IPS-NIHi7 (cell line): ENCODE results near the gene TMEM171.

Experiments
- DNase-seq: peaks from one replicate; pipeline ENCODE4 v3.0.0; 2012; ENCODE audit warnings: mixed read lengths; ENCODE audit errors: extremely low spot score

The TMEM171 gene

DNA sequence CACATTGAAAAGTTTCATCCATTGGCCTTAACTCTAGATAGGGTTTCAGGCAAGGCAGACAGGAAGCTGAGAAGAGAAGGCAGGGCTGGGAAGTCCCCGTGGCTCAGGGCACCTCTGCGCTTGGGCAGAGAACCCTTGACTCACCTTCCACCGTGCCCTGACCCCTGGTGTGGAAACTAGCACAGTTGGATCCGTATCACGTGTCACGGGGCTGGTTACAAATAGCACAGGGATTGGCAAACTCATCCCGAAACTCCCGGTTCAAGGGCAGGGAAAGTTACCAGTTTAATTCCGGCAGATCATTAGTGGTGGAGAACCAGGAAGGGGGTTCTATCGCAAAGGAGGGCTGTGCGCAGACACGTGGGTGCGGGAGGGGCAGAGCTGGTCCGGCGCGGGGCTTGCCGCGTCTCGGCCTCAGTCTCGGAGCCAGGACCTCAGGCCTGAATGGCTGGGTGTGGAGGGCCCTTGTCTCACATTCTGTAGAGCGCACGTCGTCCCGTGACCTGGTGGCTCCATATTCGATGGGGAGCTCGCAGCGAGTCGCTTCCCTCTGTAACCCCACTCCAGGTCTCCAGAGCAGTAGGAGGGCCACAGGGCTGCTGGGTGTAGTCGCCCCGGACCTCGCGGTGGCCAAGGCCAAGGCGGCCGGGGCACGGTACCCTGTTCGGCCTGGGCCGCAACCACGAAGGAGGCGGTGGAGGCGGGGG lies 771 bp upstream of the TMEM171 start:
- peak; percentile 54 for DNase-seq

DNA sequence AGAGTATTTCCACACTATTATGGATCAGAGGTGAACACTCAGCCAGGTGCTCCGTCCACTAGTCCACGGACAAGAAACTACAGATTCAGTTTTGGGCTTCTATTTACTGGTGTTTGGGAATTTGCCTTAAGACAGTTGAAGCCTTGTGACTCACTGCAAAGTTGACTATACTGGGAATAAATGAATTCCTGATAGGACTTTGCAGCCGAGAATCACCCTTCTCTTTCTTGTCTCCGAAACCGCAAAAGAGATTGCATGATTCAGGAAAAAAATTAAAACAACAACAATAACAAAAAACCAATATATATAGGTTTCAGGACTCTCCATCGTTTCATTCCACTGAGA lies 716 bp downstream of the TMEM171 start:
- DNase-seq: no peak

DNA sequence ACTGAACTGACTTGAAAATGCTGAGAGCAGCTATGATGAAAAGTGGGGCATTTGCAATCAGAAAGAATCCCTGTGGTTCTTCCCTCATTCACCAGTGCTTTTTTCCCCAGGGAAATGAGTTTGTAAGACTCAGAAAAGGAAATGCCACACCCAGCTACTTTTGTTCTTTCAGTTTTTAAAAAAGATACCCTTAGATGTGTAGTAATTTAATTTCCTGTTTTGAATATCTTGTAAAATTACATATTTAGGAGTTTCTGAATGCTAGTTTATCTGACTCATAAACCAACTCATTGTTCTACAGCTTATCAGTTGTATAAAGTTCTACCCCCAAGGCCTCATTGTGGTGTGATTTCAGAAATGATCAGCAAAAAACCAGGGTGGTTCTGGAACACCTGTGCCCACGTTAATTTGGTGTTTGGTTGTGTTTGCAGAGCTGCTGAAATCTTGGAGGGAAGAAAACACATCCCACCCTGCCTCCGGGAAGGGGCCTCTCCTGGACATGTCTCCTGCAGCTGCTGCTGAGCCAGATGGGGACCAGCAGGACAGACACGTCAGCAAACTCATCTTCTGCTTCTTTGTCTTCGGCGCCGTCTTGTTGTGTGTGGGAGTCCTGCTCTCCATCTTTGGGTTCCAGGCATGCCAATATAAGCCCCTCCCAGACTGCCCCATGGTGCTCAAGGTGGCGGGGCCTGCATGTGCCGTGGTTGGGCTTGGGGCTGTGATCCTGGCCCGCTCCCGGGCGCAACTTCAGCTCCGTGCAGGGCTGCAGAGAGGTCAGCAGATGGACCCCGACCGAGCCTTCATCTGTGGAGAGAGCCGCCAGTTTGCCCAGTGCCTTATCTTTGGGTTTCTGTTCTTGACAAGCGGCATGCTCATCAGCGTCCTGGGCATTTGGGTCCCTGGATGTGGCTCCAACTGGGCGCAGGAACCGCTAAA lies 2.8 kb downstream of the TMEM171 start:
- DNase-seq: peak; percentile 46

DNA sequence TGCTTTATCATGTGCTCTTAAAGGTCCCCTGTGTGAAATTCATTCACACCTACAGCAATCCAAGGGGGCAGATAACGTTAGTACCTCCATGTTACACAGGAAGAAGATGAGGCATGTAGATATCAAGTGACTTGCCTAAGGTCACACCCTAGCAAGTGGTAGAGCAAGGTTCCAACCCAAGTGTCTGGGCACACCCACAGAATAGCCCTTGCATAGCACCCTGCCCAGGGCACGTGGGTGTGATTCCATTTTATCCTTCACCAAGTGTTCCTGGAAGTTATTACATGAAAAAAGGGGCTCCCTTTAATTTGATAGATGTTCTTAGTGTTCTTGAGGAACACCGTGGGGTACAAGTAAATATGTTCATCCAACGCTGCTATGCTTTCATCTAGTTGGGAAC lies 4.9 kb downstream of the TMEM171 start:
- DNase-seq: no peak

DNA sequence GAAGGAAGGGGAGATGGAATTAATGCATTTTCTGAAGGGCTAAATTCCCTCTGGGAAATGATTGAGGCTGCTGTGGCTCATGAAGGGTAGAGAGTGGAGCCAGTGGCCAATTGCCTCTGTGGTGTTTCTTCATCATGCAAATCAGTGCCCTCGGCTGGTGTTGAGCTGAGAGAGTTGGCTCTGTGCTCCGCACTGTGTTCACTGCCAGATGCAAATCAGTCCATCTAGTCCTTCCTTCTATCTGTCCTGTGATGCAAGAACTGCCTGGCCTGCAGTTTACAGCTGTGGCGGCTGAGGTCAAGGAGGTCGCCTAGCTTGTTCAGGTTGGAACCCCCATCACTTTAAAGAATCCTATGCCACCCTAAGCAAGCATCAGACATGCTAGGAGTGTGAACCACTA lies 6.0 kb downstream of the TMEM171 start:
- no peak for DNase-seq

DNA sequence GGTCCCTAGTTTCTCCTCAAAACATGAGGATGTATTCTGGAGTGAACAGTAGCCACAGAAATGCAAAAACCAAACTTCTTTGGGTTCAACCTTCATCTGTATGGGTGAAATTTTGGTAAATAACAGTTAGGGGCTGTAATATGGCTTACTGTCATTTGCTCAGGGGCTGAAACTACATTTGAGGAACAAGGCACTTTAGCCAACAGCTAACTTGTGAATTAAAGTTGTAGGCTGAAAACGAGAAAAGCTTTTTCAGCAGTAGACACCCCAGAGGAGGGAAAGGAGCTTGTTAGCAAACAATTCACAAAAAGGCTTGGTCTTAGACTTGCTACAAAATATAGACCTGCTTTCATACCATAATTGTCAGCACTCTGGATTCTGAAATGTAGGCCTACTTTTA lies 6.6 kb downstream of the TMEM171 start:
- DNase-seq: no peak

DNA sequence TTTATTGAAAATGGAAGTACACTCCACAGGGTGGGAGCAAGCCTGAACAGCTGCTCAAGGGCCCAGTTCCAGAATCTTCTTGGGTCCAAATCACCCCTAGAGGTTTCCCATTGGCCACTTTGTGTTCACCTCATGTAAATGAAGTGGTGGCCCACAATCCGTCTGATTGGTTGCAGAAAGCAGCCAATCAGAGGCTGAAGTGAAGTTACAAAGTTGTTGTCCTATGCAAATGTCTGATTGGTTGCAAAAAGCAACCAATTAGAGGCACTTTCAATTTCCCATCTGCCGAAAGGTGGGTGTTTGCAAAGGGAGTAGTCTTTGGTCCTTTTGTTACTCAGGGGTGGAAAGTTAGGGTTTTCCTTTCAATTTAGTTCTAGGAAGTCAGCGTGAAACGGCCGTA lies 8.8 kb downstream of the TMEM171 start:
- no peak for DNase-seq

DNA sequence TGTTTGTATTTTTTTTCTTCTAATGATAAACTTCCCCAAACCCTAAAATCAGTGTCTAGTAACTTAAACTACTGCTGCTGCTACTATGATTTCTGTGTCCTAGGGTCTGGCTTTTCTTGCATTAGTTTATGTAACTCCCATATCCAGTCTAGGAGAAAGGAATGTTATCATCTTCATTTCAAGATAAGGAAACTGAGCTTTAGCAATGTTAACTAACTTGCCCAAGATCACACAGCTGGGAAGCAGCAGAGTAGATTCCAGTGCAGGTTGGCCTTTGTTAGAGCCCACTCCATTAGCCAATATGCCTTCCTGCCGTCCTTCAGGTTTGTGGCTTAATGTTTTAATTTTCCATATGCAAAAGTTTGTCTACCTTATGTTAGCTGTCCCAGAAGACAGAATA lies 10.4 kb downstream of the TMEM171 start:
- DNase-seq: no peak

DNA sequence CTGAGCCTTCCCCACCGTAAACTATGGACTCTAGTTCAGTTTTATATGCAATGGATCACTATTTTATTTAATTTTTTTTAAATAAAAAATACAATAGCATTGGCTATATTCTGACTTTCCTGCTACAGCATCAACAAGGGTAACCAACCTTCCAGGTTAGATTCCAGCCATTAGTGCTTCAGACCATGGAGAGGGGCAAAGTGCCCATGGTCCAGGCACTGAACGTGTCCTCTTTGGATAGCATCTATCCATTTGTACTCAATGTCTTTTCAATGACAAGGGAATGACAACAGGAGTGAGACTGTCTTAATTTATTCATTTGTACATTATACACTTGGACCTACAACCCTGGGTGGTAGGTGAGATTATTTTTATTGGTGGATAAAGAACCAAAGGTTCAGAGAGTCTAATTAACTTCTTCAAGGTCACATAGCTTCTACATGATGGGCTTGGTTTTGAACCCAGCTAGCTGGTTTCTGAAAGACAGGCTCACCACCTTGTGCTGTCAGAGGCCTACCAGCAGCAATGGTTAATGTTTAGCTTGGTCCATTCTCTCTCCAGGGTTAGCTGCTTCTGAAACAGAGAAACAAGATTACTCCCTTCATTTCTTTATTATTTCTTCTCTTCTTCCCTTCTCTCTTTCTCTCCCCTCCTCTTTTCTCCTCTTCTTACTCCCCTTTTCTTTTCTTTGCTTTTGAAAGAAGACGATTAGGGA lies 11.5 kb downstream of the TMEM171 start:
- DNase-seq: no peak

DNA sequence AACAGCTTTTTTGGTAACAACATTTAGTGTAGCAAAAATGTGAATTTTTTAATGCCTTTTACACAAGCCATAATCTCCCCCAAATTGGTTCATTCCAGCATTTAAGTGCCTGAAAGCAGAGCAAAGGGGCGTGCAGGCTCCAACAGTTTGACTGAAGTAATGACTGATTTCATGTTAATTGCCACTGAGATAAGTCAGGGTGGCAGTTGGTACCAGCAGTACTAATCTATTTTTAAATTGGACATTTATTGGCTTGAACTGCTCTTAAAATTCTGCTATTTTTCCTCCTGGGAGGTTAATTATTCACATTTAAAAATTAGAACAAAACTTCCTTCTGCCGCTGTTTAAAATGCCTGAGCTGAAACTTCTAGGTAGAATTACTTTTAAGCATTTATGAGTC lies 12.4 kb downstream of the TMEM171 start:
- DNase-seq: no peak

DNA sequence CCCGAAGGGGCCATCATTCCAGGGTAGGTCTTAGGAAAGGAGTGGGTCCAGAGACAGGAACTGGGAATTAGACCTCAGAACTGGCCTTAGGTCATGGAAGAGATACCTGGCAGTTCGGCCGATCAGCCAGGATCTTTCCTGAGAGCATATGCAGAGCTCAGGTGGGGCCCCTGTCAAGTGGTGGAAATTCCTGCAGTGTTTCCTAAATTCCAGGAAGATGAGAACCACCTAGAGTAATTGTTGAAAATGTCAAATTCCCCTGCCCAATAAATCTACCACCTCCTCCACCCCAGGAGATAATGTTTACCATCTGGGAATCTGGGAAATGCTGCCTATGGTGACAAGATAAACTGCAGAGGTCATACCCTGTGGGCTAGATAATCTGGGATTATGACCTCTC lies 14.6 kb downstream of the TMEM171 start:
- no peak for DNase-seq

DNA sequence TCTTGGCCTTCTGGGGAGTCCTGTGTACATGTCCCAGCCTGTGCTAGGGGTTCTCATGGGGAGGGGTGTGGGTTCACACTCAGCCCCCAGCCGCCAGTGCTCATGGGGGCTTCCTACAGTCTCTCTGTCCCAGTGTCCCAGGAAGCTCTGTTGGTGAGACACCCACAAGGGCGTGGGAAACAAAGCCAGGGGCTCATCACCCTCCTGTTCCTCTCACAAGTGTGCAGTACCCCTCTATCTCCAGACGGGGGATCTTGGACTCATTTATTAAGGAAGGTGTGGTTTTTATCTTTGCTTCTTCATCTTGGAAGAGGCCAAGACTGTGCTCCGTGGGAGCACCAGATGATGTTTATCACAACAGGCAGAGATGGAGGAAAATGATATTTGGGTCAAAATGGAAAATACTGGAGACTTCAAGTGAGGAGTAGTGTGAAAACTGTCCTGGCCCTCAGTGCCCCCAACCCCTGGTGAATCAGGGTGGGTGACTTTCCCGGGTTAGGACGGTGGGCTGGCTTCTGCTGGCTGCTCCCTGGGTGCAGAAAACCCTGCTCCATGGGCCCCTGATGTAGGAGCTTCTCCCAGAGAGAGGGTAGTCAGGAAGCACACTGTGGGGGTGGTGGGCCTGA lies 15.2 kb downstream of the TMEM171 start:
- DNase-seq: peak; percentile 50

DNA sequence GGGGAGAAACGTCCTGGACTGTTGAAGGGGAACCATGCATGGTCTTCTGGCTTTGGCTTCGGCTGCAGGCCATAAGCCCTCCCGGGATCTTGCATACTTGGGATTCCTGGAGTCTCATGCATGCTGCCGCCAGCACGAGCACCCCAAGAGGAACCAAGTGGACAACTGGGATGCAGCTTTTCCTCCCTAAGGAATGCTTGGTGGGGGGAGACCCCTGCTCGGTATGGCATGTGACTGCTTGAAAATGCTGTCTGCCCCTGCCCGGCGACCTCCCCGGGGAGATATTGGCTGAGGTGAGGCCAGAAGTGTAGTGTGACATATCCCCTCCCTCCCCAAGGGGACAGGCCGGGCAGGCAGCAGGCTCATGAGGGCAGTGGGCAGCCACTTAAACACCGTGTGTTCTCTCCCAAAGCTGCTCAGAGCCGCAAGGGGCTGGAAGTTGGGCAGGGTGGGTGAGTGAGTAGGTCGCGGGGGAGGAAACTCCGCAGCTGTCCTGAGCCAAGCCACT lies 15.7 kb downstream of the TMEM171 start:
- DNase-seq: peak; percentile 60

DNA sequence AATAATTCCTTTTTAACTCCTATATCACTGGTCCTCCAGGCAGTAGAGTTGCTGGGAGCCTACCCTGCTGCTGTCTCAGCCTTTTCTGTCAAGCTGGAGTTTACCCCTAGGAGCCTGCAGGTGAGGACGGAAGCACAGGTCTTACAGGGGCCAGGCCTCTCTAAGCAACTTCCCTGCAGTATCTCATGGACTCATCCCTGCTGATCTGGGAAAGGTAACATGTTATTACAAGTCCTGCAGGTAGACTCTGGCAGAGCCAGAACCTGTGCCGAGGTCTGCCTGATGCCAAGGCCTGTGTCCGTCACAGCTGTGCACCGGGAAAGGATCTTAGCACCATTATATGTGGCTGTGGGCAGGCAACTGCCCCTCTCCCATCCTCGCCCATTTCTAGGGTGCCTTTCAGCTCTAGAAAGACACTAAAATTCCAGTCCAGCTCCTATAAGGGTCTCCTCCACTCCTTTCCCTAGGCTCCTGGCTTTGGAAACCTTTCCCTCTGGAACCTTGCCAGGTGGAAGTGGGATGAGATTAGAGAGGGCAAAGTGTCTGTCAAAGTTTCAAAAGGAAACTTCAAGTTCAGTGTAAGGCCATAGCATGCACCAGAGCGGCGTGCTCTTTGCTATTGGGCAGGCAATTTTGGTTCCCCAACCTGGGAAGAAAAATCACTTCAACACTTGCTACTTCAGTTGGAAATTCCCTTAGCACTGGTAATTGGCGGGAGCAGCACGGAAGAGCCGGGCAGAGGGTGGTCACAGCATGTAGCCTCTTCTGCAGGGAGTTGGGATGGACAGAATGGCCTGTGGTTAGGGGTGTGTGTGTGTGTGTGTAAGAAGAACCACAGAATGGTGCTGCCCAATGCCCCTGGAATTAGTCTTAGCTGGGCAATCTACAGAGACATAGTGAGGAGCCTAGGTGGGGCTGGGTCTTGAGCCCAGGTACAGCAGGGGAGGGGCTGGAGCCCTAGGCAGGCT lies 17.5 kb downstream of the TMEM171 start:
- DNase-seq: no peak

DNA sequence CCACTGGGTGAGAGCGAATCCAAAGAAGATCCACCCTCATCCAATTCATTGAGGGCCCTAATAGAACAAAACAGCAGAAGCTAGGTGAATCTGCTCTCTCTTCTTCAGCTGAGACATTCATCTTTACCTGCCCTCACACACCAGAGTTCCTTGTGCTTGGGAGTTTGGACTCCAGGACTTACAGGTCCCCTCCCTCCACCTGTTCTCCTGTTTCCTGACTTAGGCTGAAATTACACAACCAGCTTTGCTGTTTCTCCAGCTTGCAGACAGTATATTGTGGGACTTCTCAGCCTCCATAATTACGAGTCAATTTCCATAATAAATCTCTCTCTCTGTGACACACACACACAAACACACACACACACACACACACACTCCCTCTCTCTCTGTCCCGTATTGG lies 19.1 kb downstream of the TMEM171 start:
- DNase-seq: no peak

DNA sequence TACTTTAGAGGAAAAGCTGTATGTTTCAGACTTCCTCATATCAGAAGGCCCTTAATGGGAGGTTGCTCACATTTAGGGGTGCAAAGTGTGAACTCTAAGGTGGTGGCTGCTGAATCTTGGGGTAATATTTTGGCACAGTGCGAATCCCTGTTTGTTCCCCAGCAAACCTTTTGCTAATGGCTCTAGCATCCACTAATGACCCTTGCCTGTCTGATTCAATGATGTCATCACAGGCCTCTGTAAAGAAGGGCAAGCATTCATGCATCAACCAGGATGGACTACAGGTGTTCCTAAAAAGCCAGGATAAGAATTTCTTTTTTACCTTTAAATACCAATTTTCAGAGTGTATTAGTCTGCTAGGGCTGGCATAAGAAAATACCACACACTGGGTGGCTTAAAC lies 20.4 kb downstream of the TMEM171 start:
- DNase-seq: no peak

DNA sequence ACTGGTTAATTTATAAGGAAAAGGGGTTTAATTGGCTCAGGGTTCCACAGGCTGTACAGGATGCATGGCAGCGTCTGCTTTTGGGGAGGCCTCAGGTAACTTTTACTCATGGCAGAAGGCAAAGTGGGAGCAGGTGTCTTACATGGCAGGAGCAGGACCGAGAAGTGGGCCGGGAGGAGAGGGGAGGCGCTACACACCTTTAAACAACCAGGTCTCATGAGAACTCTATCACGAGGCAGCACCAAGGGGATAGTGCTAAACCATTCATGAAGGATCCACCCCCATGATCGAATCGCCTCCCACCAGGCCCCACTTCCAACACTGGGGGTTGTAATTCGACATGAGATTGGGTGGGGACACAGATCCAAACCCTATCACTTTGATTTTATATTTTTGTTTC lies 21.7 kb downstream of the TMEM171 start:
- no peak for DNase-seq

DNA sequence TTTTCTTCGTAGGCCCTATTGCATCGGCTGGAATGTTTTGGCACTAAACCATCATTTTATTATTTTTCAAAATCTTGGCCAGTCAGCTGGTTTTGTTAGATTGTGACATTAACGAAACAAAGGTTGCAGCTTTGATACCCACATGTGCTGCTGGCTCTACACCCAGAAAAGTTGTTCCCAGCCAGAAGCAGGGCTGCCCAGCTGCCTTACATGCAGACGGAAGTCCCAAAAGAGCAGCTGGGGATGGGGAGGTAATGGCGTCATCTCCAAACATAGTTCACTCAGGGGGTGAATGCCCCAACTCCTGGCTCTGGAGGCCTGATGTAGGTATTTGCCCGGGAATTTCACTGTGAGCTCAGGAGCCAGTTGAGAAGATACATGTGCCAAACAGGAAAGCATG lies 23.3 kb downstream of the TMEM171 start:
- DNase-seq: no peak

DNA sequence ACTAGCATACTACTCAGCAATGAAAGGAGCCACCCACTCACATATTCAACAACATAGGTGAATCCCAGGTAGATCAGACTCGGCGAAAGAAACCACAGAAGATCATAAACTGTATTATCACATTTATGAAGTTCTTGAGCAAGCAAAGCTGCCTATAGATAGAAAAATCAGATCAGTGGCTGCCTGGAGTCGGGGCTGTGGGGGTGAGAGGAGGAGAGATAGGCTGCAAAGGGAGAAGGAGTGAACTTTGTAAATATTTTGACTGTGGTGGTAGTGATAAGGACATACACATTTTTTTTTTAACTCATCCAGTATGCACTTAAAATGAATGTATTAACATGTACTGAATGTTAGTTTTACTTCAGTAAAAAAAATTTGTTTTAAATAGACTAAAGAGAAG lies 29.2 kb downstream of the TMEM171 start:
- DNase-seq: no peak

DNA sequence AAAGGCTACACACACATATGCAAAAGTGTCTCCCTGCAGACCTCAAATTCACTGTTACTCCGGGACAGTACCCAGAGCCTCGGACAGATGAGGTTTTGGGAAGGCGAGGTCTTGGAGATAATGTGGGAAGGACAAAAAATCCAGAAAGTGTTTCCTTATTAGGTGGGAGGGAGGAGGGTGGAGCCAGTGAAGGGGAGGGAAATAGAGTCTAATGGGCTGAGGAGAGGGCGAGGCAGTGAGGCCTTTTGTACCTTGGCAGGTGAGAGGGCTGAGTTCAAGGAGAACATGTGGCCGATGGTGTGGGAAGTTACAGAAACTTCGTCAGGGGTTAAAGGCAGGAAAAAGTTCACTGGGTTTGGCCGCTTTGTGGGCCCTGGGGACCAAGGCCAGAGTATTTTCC lies 30.5 kb downstream of the TMEM171 start:
- no peak for DNase-seq
